Brain pericyte (primary cell): ENCODE data around the gene FYCO1.
A peak's percentile ranks its signal among the peaks of the same experiment; 100 is the strongest.

Source experiments
- DNase-seq: peaks from one replicate; pipeline ENCODE4 v3.0.0-alpha.2; 2012; ENCODE audit warnings: low read depth, low spot score

FYCO1 gene

DNA sequence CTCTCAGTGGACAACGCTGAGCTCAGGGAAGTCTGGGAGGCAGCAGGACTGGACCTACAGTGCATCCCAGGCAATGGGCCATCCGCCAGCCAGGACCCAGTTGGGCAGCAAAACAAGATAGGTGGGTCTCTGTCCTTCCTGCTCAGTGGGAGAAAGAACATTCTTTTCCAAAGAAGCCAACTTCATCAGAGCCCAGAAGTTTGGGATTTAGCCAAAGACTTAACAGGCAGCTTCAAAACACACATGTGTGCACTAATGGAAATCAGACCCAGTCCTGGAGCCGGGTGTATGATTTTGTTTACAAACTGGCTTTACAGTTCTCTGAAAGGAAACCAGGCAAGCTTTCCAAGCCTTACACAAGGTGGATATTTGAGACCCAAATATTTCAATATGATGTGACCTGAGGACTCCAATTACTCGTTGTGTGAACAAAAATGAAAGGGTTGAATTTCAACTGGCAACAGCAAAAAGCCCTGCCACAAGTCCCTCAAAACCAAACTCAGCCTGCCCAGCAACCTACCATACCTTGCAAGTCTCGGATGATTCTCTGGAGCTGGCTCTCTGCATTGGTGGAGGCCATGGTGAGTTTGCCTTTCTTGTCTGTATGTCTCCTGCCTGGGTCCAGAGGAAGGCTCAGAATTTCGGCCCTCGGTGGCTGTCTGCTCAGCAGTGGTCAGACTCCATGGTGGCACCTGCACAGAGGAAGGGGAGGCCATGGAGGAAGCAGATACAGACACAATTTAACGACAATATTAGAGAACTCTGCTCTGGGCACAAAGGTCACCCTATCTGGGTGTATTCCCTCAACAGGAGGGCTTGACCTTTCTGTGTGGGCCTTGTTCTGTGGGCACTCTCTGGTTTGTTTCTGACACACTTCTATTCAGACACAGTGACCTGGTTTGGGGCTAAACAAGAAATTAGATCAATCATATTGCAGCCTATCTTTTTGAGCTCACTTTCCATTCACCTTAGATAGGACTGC is 11.0 kb downstream of the FYCO1 start:
- no peak for DNase-seq

DNA sequence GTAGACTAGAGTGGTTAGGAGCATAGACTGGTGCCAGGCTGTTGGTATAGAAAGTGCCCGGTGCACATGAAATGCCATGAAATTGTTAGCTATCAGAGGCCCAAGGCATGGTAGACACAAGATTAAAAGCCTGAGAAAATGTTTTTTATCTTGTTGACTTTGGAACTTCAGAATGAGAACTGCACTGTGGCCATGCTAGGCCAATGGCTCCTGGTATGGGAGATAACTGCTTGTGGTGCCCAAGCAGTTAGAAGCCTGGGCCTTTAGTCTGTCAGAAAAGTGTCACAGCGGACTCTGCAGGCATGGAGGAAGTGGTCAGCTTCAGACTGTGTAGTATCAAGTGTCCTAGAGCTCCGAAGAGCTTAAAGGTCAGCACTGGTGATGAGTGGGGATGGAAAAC is 11.9 kb downstream of the FYCO1 start:
- no peak for DNase-seq

DNA sequence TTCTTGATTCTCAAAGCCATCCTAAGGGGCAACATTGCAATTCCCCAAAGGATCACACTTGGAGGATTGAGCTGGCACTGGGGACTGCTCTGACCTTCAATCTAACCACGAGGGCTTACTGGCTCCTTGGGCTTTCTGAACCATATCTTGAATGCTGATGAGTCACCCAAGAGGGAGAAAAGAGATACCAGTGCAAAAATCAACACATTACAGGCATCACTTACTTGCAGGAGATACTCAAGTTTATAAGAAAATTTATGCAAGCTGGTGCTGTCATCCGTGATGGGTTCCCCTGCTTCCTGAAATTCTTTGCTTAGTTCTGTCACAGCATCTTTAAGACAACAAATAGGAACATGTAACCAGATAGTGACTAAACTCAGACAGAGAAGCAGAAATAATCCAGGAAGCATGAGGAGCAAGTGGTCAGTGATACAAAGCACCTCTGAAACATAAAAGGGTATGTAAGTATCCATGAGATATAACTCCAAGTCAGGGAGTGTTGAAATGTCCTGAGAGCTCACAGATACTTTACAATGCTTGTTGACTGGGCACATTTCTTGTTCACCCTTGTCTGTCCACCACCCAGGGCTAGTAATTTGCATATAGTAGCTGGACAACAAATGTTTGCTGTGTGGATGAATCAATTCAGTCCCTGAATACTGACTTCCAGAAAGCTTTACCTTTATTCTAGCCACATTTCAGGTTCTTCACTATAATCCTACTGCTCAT is 14.1 kb downstream of the FYCO1 start:
- DNase-seq: no peak

DNA sequence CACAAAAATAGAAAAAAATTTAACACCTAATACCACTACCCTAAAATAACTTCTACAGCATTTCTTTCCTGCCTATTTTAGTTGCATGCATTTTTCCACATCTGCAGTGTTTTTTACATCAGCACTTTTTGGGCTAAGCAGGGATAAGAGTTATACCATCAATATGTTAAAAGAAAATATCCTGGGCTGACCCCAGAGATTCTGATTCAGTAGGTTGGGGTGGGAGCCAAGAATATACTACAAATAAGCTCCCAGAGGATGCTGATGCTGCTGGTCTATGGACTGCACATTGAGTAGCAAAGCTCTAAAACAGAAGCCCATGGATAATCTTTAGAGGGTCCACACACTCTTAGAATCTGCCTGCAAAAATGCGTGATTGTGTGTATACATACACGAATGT is 14.8 kb downstream of the FYCO1 start:
- DNase-seq: no peak

DNA sequence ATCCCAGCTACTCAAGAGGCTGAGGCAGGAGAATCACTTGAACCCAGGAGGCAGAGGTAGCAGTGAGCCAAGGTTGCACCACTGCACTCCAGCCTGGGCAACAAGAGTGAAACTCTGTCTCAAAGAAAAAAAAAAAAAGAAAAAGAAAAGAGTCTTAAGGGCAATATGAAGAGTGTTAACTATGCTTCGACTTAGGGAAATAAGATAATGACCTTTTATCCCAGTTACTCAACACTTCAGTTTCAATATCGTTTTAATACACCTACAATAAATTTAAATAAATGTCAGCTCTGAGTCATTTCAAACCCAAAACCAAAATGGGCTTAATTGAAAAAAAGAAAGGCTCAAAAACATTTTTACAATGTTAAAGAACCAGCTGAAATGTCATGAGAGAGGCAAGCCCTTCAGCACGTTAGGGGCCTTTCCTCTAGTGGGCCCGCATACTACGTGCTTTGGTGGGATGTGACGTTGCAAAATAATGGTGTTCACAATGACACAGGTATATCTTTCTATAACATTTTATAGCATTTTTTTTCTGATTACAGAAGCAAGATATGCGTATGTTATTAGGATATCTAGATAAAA is 15.3 kb downstream of the FYCO1 start:
- DNase-seq: no peak

DNA sequence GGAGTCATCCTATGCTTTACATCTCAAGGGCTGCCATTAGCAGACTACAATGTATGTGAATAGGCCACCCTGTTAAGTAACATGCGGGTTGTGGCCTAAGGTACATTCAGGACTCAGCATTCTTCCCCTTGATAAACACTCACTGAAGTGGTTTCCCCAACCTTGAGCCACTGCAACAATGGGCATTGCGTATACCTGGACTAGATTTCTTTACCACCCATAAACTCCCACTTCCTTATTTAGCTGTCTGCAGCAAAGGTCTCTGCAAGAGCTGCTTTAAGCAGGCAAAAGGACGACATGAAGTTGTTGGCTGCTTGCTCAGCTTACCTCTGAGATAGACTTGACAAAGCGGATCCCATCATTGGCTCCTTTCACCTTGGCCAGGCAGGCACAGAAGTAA is 16.2 kb downstream of the FYCO1 start:
- DNase-seq: no peak

DNA sequence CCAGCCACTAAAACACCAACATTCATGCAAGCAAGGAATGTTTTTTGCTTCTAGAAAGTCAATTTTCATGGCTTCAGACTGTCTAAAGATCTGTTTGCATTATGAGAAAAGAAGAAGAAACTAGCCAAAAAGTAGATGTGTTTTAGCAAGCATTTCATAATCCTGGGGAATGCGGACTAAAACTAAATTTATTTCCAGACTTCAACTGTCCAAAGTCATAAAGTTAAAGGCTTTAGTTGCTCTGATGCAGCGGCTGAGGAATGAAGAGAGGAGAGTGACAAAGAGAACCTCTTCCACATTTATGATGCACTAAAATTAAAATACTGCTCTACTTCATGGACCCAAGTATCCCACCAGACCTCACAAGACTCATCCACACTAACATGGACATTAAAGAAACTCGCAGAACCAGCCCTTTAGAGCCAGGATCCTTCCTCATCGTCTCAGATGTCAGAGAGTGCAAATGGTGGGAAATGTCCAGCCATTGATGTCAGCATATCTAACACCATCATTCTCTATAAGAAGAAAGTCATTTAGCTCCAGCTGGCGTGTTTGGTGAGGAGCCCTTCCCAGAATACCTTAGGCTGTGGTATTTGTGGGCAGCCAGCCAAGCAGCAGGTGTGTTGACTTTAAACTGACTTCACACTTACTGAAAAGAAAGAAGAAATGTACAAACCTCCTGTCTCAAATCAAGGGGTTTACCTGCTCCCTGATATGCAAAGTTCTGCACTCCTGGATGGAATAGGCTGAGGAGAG is 17.4 kb downstream of the FYCO1 start:
- DNase-seq: no peak

DNA sequence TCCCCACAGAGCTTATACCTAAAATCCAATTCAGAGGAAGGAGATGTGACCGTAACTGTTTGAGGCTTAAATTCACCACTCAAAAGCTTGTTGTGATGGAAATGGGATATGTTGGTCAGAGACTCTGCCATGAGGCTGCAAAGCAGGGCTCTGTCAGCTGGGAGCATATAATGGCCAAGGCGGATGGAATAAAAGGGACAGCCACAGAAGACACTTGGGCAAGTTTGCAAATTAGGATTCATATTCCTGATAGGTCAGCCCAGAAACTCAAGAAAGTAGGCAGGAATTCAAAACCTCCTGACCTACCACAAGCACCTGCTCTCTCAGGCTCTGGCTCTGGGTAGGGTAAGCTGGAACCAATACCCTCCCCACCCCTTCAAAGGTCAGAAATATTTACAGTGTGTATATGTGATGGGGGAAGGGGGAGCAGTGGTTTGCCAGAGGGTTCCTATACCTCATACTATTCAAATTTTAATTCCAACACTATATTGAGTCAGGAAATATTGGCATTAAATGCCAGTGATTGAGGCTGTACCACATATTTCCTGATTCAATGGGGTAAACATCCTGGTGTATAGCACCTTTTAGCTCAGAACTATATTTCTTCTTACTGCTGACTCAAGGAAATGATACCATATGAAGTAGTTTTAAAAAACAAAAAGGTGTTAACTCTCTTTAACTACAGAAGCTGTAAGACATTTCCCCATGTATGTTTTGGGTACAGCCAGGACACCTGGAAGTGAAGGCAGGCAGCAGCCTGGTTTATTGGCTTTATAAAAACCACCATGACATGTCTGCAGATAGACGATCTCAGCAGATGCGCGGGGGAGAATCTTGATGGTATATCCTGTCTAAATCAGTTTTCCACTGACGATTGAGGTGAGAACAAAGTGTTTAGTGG is 19.2 kb downstream of the FYCO1 start:
- DNase-seq: no peak

DNA sequence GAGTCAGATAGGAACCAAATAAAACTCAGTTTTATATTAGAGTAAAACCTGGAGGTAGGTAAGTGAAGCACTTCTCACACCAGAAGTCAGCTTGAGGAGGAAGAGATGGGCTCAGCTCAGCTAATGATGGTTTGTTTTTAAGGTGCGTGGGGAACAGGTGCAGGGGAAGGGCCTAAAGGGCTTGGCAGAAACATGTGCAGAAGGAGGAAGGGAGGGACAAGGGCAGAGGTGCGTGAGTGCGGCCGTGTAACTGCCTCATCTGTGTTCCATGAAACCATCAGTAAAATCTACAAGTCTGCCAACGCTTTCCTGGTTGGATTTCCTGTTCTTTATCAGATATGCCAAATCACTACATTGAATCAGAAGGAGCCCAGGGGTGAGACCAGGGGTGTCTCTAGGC is 19.9 kb downstream of the FYCO1 start:
- no peak for DNase-seq

DNA sequence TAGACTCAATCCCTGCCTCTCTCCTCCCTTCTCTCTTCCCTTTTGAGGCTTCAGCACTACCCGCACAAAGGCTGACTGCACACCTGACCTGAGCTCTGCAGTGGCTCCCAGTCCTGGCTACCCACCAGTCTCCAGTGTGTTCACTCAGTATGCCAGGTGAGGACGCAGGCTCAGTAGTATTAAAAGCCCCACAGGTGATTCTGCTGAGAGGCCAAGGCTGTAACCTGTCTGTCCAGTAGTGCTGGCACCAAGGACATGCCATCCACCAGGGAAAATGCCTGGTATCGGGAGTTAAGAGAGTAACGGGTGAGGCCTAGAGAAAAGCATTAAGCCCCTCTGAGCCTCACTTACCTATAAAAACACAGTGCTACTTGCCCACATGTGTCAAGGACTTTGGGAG is 20.9 kb downstream of the FYCO1 start:
- no peak for DNase-seq

DNA sequence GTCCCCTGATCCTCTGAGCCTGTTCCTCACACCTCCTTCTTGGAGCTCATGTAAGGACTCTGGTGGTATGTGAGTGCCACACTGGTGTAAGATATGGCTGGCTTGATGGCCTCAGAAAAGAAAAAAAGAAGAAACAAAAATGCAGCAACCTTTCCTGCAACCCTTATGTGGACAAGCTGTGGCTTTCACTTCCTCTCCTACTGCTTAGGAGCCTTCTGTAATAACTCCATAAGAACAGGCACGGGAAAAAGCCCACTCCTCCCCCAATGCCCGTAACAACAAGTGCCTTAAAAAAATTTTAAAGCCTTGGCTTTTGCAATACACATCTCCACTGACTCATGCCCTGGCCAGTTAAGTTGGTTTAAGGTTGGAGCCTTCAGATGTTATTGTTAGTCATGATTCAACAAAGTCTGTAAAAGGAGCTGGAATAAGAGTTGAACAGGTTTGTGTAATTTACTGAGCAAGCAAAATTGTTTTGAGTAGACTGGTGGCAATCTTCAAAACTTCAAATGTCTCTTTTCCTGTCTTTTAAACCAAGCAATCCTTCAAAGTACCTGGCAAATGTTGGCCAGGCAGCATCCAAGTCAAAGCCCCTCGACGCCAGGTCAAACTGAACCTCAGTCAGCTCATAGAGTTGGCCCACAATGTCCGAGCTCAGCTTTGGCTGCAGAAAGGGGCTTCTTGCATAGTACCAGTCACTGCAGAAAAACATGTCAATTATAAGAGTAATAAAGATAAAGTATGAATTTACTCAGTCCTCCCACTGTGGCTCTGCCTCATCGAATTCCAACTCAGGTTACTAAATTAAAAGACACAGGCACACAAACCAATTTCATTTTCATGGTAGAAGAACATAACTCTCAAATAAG is 22.9 kb downstream of the FYCO1 start:
- peak; percentile 45 for DNase-seq

DNA sequence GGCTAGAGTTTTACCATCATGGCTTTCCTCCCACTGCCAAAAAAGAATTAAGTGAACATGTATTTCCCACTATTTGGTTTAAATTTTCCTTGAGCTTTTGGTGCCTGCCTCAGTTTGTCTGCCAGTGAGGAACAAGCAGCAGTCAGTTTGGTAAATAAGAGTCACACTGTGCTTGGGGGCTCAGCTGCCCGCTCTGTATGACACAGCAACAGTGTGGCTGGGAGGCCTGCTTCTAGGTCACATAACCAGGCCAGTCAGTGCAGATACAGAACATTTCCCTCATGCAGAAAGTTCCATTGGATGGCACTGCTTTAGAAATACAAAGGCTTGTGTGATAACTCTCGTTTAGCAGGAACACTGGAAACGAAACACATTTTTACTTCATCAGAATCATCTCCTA is 25.7 kb downstream of the FYCO1 start:
- DNase-seq: no peak

DNA sequence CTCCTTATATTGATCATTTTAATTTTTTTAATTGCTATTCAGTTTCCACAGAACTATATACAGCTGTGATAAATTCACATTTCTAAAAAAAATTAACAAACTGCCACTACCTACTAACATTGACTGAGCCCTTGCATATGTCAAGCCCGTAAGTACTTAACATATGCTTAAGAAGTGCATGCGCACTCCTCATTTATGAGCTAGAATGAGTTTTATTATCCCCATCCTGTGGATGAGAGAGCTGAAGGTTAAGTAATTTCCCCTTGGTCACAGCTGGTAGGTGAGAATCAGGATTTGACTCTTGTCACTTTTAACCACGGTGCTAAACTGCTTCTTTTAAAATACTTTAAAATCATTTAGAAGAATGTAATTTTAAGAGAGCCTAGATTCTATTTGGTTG is 26.5 kb downstream of the FYCO1 start:
- DNase-seq: no peak

DNA sequence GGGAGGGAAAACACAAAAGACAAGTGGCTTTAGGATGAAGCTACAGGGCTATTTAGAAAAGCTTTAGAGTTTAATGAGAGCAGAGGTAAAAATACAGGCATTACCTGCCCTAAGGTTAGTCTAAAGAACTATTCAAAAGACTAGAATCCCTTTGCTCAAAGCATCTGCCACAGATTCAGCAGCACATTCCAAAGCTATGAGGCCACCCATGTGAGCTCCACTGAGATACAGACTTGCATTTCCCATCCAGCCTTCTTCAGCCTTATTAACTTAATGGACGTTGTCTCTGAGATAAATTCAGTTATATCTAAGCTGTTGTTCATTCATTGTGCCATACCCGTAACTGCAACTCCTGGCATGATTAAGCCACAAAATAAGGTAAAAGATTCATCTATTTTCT is 26.9 kb downstream of the FYCO1 start:
- no peak for DNase-seq

DNA sequence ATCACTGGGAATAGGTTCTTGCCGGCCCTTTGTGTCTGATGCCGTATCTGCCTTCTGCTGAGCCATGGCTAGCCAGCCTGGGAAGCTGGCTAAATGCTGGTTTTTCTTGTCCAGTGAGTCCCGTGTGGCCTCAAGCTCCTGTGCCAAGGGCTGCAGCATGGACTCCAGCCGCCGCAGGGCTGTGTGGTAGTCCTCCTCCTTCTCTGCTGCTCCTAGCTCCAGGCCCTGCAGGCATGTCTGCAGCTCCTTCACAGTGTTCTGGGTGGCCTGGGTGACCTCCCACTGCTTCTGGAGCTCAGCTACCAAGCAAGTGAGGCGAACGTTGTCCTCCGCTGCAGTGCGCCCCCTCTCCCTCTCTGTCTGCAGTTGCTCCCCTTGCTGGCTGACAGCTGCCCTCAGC is 27.5 kb downstream of the FYCO1 start:
- no peak for DNase-seq

DNA sequence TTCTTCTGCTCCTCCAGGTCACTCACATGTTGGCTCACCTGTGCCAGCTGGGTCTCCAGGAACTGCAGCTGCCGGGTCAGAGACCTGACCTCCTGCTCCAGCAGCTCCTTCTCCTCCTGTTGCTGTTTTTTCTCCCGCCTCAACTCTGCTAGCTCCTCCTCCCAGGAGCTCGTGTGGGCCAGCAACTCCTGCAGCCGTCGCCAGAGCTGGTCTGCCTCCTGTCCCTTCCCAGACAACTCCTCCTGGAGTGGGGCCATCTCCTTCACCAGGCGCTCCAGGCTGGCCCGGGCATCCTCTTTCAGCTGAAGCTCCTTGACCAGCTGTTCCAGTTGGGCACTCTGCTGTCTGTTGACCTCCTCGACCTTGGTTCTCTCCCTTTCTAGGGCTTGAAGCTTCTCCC is 27.9 kb downstream of the FYCO1 start:
- DNase-seq: no peak

DNA sequence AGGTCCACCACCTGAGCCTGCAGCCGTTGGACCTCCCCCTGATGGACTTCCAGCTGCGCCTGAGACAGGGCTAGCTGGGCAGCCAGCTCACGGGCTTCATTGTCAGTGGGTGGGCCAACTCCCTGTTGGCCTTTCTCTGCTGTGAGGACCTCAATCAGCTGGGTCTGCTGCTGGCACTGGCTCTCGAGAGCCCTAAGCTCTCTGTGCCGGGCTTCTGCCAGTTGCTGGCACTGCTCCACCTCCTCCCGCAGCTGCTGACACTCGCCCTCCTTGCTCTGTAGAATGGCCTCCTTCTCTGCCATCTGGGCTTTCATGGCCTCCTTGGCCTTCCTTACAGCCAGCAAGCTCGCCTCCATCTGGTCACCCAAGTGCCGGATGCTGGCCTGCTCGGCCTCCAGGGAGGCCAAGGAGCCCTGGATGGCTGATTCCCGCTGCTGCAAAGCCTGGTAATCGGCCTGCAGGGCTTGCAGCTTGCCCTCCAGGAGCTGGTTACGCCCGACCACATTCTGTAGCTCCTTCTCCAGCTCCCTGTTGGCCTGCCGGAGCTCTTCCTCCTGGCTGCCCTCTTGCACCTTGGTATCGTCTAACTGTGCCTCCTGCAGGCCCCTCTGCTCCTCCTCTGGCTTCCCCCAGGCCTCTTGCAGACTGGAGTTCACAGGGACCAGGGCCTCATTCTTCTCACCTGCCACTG is 28.5 kb downstream of the FYCO1 start:
- no peak for DNase-seq

DNA sequence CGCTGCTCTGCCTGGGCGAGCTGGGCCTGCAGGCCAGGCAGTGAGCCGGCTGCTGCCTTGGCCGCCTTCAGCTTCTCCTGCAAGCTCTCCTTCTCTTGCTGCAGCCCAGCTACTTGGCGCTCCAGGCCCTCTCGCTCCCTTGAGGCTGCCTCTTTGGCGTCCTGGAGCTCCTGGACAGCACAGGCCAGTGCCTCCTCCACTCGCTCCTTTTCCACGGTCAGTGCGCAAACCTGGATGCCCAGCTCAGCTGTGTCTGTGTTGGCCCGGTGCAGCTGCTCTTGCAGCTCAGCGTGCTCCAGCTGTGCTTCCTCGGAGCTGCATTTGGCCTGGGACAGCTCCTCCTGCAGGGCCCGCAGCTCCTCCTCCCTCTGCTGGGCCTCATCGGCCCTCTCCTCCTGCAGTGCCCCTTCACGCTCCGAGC is 29.2 kb downstream of the FYCO1 start:
- DNase-seq: no peak

DNA sequence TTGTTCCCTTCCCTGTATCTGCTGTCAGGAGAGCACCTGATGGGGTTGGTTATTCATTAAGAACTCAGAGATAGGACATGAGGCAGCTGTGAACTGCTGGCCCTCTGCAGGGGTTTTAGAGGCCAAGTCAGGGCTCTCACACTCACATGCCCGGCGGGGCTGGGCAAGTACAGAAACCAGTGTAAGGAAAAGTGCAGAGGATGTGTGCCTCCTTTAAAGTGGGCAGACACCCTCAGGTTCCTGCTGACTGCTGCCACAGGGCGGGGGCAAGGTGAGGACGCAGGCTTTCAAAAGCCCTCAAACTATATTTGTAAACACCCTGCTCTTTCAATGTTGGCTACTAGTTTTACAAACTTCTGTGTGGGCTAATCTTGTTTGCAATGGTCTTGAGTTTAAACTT is 30.0 kb downstream of the FYCO1 start:
- no peak for DNase-seq
